Measurements from ENCODE around the gene SLC35B2. TPM values are rescaled to one million over a fixed set of nuclear protein-coding genes. Genes with fewer than 3 reads are reported as not detected.

The SLC35B2 gene
- total and polyA plus RNA-seq, 2 experiments from 2014 or later, result 74.1 to 104 TPM

- Histone ChIP-seq H2AFZ (no peak overlapping the region), H3K36me3 (replicated peaks; ENCODE audit: insufficient read depth, low read depth) (no peaks in the 10 kb centered on the region), H3K9me3 (ENCODE audit: low read depth) (no peaks in the 10 kb centered on the region), H3K4me3 (no peak overlapping the region), H3K79me2 (no peaks in the 10 kb centered on the region), H3K4me2 (no peak overlapping the region), H3K9me2 (replicated peaks; ENCODE audit: insufficient read depth) (no peaks in the 10 kb centered on the region), H4K20me1 (ENCODE audit: insufficient read depth, poor library complexity, severe bottlenecking) (no peaks in the 10 kb centered on the region), H3K4me1 (ENCODE audit: insufficient read depth) (no peaks in the 10 kb centered on the region), H3K27me3 (peaks cover 74% of the 10 kb centered on the region), H3K27ac (no peak overlapping the region)
- WGBS (ENCODE audit: low lambda C conversion rate, missing lambda C conversion rate), result 89% methylated on average over 23 of the region's 23 CpGs
- TF ChIP-seq CTCF (IDR thresholded peaks at IDR 0.05; ENCODE audit: poor library complexity) (no peak), EZH2phosphoT487 (IDR thresholded peaks at IDR 0.05; ENCODE audit: low read depth, severe bottlenecking, unreplicated experiment) (no peak), EZH2 (IDR thresholded peaks at IDR 0.05; ENCODE audit: borderline replicate concordance) (no peak)
- DNase-seq (ENCODE audit: low spot score), result no peak
Observed at GRCh38 chr6:44272999-44273566, 15.8 kb upstream of the SLC35B2 start.

- Histone ChIP-seq H3K4me1 (ENCODE audit: insufficient read depth) (no peaks in the 10 kb centered on the region), H3K9me2 (replicated peaks; ENCODE audit: insufficient read depth) (no peaks in the 10 kb centered on the region), H3K27me3 (peaks cover 69% of the 10 kb centered on the region), H3K36me3 (replicated peaks; ENCODE audit: insufficient read depth, low read depth) (no peaks in the 10 kb centered on the region), H4K20me1 (ENCODE audit: insufficient read depth, poor library complexity, severe bottlenecking) (no peaks in the 10 kb centered on the region), H3K4me2 (no peak overlapping the region), H3K9me3 (ENCODE audit: low read depth) (no peaks in the 10 kb centered on the region), H3K27ac (no peak overlapping the region), H3K79me2 (no peaks in the 10 kb centered on the region), H3K4me3 (no peak overlapping the region), H2AFZ (no peak overlapping the region)
- TF ChIP-seq EZH2 (IDR thresholded peaks at IDR 0.05; ENCODE audit: borderline replicate concordance), result no peak
- WGBS (ENCODE audit: low lambda C conversion rate, missing lambda C conversion rate), result 94% methylated on average over 3 of the region's 3 CpGs
- DNase-seq (ENCODE audit: low spot score), result no peak
Observed at GRCh38 chr6:44272529-44272928, 15.2 kb upstream of the SLC35B2 start.

GRCh38 chr6:44271914-44272313, 14.6 kb upstream of the SLC35B2 start:
- TF ChIP-seq EZH2 (IDR thresholded peaks at IDR 0.05; ENCODE audit: borderline replicate concordance) (no peak), CTCF (IDR thresholded peaks at IDR 0.05; ENCODE audit: poor library complexity) (no peak), EZH2phosphoT487 (IDR thresholded peaks at IDR 0.05; ENCODE audit: low read depth, severe bottlenecking, unreplicated experiment) (no peak)
- Histone ChIP-seq H2AFZ (no peak overlapping the region), H3K27me3 (peaks cover 63% of the 10 kb centered on the region), H3K9me2 (replicated peaks; ENCODE audit: insufficient read depth) (no peaks in the 10 kb centered on the region), H3K4me3 (no peak overlapping the region), H3K27ac (no peak overlapping the region), H3K36me3 (replicated peaks; ENCODE audit: insufficient read depth, low read depth) (no peaks in the 10 kb centered on the region), H3K9me3 (ENCODE audit: low read depth) (no peaks in the 10 kb centered on the region), H3K4me2 (no peak overlapping the region), H4K20me1 (ENCODE audit: insufficient read depth, poor library complexity, severe bottlenecking) (no peaks in the 10 kb centered on the region), H3K4me1 (ENCODE audit: insufficient read depth) (no peaks in the 10 kb centered on the region), H3K79me2 (no peaks in the 10 kb centered on the region)
- WGBS (ENCODE audit: low lambda C conversion rate, missing lambda C conversion rate), result 65% methylated on average over 3 of the region's 3 CpGs
- no peak for DNase-seq (ENCODE audit: low spot score)

- no peaks in the 10 kb centered on the region for H3K36me3 ChIP-seq (replicated peaks; ENCODE audit: insufficient read depth, low read depth)
- H3K4me3 ChIP-seq, result no peak overlapping the region
- no peak for TF ChIP-seq EZH2 (IDR thresholded peaks at IDR 0.05; ENCODE audit: borderline replicate concordance)
- WGBS (ENCODE audit: low lambda C conversion rate, missing lambda C conversion rate), result 90% methylated on average over 6 of the region's 6 CpGs
- H3K27me3 ChIP-seq, result peaks cover 57% of the 10 kb centered on the region
- no peaks in the 10 kb centered on the region for H3K4me1 ChIP-seq (ENCODE audit: insufficient read depth)
- peak overlapping the region; percentile 88 for H3K4me2 ChIP-seq
- H3K9me3 ChIP-seq (ENCODE audit: low read depth), result no peaks in the 10 kb centered on the region
- no peak overlapping the region for H3K27ac ChIP-seq
- no peak overlapping the region for H2AFZ ChIP-seq
- H3K79me2 ChIP-seq, result no peaks in the 10 kb centered on the region
- no peaks in the 10 kb centered on the region for H3K9me2 ChIP-seq (replicated peaks; ENCODE audit: insufficient read depth)
- no peaks in the 10 kb centered on the region for H4K20me1 ChIP-seq (ENCODE audit: insufficient read depth, poor library complexity, severe bottlenecking)
- DNase-seq (ENCODE audit: low spot score), result no peak
Observed at GRCh38 chr6:44271406-44271723, 14.0 kb upstream of the SLC35B2 start.
